COLO829 (cell line): ENCODE results near the gene ZKSCAN4.

Experiments
- DNase-seq: peaks from one replicate; pipeline ENCODE4 v3.0.0; 2012; ENCODE audit warnings: low spot score

The ZKSCAN4 gene

GRCh38 chr6:28252009-28252975, at the start of gene ZKSCAN4:
ZKSCAN4 (minus strand) TSS chr6:28252269; CDS start chr6:28251980, 289 bp downstream.
- peak; percentile 90 for DNase-seq

- peak; percentile 12 for DNase-seq
Measured at GRCh38 chr6:28296520-28297060, 44.5 kb upstream of the ZKSCAN4 start.

GRCh38 chr6:28295326-28295725, 43.3 kb upstream of the ZKSCAN4 start:
- DNase-seq: no peak

- DNase-seq: no peak
Measured at GRCh38 chr6:28291573-28291972, 39.5 kb upstream of the ZKSCAN4 start.

GRCh38 chr6:28282926-28283325, 30.9 kb upstream of the ZKSCAN4 start:
- DNase-seq: no peak

- no peak for DNase-seq
Measured at GRCh38 chr6:28281288-28282064, 29.4 kb upstream of the ZKSCAN4 start, which contains the start of gene PGBD1. PGBD1 (plus strand) TSS chr6:28281572; CDS start chr6:28283814, 2,242 bp downstream.

GRCh38 chr6:28280595-28281287, 28.7 kb upstream of the ZKSCAN4 start:
- no peak for DNase-seq

GRCh38 chr6:28277746-28278145, 25.7 kb upstream of the ZKSCAN4 start:
- DNase-seq: no peak

GRCh38 chr6:28274888-28275287, 22.8 kb upstream of the ZKSCAN4 start:
- no peak for DNase-seq

GRCh38 chr6:28269492-28269891, 17.4 kb upstream of the ZKSCAN4 start:
- DNase-seq: peak; percentile 74

- no peak for DNase-seq
Measured at GRCh38 chr6:28267695-28268059, 15.6 kb upstream of the ZKSCAN4 start.

GRCh38 chr6:28266962-28267694, 15.1 kb upstream of the ZKSCAN4 start, which contains the start of gene ZSCAN26:
ZSCAN26 (plus strand) TSS chr6:28267143; CDS start chr6:28271920, 4,777 bp downstream.
- DNase-seq: peak; percentile 85

- no peak for DNase-seq
Measured at GRCh38 chr6:28266563-28266961, 14.5 kb upstream of the ZKSCAN4 start.

GRCh38 chr6:28264834-28265401, 12.8 kb upstream of the ZKSCAN4 start:
- DNase-seq: no peak

GRCh38 chr6:28263922-28264321, 11.9 kb upstream of the ZKSCAN4 start:
- no peak for DNase-seq

- no peak for DNase-seq
Measured at GRCh38 chr6:28258877-28259777, 7.1 kb upstream of the ZKSCAN4 start, which contains the start of gene NKAPL. NKAPL (plus strand) TSS chr6:28259297; CDS start chr6:28259372, 75 bp downstream.

- no peak for DNase-seq
Measured at GRCh38 chr6:28257042-28257441, 5.0 kb upstream of the ZKSCAN4 start.

GRCh38 chr6:28254121-28254519, 2.1 kb upstream of the ZKSCAN4 start:
- DNase-seq: no peak

GRCh38 chr6:28251661-28252008, 434 bp downstream of the ZKSCAN4 start:
- no peak for DNase-seq

GRCh38 chr6:28250747-28251146, 1.3 kb downstream of the ZKSCAN4 start:
- DNase-seq: no peak
